DOHH2 (cell line): ENCODE measurements around the gene BDKRB2.

Experiments
- CTCF ChIP-seq: fragments of 200-600 bp; sonication (generic); IDR thresholded peaks from one replicate; pipeline ENCODE4 v1.5.1; 2014; ENCODE audit warnings: antibody characterized with exemption, mild to moderate bottlenecking, low read depth, low read length; ENCODE audit not compliant: poor library complexity, severe bottlenecking
- EZH2phosphoT487 ChIP-seq: fragments of 200-600 bp; sonication (generic); IDR thresholded peaks from 2 replicates; pipeline ENCODE4 v1.6.1; 2017; ENCODE audit warnings: borderline replicate concordance, mild to moderate bottlenecking, antibody characterized with exemption, low read length, moderate library complexity, mixed read lengths

- TF ChIP-seq CTCF (no peak), EZH2phosphoT487 (no peak)
Measured at GRCh38 chr14:96257900-96258299, 53.3 kb downstream of the BDKRB2 start.
